GM08714 (cell line): ENCODE results near the gene LTF.

Source experiments
- H3K4me3 ChIP-seq: fragments of 200-500 bp; sonication (Bioruptor generic); 2 replicates; pipeline ENCODE4 v1.5.1; 2014; ENCODE audit warnings: mild to moderate bottlenecking, low read length, inconsistent platforms
- ZNF274 ChIP-seq: IDR thresholded peaks from 2 replicates; pipeline ENCODE4 v1.6.1; 2012; ENCODE audit warnings: mild to moderate bottlenecking, low read depth, low read length

The LTF gene

DNA sequence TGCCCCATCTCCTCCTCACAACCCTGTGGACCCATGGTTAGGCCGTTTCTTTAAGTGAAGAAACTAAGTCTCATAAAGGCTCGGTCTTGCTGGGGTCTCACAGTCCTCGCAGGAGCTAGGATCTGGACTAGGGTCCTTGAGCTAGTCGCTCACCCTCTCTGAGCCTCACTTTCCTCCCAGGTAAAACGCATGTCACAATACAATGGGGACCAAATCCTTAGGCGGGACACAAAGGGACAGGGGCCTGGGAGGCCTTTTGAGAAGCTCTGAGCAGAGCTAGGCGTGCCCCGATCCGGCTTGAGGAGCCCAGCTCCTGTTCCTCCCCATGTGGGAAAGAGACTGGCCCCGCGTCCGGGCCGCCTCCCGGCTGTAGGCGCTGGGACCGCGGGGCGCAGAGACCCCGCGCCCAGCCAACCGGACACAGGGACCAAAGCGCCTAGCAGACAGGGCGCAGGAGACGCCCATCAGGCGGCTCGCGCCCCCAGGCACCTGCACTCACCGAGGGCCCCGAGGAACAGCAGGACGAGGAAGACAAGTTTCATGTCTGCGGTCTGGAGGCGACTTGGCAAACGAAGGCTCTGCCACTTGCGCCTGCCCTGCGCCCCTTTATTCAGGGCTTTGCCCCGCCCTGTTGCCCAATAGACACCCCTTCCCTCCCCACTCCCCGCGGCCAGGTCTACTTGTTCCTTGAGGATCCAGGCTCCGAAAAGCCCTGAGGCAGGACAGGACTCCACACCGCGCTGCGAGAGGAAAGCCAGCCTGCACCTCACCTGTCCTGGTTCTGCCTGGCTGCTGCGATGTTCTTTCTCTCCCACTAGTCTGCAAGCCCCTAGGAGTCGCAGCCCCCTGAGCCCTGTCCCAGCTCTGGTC, at the start of gene LTF:
Gene LTF, minus strand, starts transcription at position 580 of the 870 bp plus-strand sequence. Its CDS starts 38 bp downstream, at position 542.
- no peak for TF ChIP-seq ZNF274
- no peak within 1 kb of the TSS for H3K4me3 ChIP-seq

DNA sequence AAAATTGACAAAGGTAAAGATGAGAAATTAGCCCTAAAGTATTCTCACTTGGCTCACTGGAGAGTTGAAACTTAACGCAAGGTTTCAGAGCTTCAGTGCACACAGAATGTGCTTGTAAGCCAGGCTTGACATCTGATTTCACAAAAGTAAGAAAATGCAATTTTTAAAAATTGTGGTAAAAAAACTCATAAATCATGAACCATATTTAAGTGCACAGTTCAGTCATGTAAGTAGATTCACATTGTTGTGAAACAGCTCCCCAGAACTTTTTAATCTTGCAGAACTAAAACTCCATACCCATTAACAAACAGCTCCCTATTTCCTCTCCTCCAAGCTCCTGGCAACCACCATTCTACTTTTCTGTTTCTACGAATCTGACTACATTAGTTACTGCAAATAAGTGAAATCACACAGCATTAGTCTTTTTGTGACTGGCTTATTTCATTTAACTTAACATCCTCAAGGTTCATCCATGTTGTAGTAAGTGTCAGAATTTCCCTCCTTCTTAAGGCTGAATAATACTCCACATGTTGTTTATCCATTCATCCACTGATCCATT, 47.6 kb upstream of the LTF start:
- TF ChIP-seq ZNF274 = no peak
- no peak overlapping the region for H3K4me3 ChIP-seq

DNA sequence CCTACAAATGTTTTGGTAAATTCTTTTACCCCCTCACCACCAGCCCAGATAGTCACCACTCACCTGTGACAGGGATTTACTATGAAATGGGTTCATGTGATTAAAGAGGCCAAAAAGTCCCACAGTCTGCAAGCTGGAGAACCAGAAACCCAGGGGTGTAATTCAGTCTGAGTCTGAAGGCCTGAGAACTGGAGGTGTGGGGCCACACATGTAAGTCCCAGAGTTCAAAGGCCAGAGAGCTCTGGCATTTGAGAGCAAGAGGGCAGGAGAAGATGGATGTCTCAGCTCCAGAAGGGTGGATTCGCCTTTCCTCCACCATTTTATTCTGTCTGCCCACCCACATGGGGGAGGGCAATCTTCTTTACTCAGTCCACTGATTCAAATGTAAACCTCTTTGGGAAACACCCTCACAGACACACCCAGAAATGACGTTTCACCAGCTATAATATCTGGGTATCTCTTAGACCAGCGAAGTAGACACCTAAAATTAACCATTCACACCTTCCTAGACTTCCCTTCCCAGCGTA, 45.0 kb upstream of the LTF start:
- no peak overlapping the region for H3K4me3 ChIP-seq
- no peak for TF ChIP-seq ZNF274

DNA sequence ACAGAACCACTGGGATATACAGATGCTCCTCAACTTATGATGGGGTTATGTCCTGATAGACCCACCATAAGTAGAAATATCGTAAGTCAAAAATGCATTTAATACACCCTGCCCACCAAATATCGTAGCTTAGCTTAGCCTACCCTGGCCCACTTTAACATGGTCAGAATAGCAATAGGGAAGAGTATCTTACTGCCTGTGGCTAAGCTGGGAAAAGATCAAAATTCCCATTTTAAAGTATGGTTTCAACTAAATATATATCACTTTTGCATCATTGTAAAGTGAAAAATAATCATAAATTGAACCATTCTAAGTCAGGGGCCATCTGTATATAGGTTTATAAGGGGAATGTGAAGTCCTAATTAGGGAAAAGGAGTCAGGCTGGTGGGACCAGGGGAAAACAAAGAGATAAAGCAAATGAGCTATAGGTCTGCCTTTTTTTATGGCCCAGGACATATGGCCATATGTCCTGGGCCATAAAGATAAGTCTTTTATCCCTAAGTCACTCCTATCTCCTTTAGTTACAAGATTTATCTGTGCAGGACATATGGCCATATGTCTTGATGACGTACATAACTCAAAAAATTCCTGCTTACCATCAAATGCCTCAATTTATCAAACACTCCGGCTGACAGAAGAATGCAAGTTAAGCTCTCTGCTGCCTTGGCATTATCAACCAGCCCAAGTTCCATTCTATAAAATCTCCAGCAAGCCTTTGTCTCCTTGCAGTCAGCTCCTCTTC, 44.3 kb upstream of the LTF start:
- TF ChIP-seq ZNF274 = no peak
- H3K4me3 ChIP-seq = no peak overlapping the region

DNA sequence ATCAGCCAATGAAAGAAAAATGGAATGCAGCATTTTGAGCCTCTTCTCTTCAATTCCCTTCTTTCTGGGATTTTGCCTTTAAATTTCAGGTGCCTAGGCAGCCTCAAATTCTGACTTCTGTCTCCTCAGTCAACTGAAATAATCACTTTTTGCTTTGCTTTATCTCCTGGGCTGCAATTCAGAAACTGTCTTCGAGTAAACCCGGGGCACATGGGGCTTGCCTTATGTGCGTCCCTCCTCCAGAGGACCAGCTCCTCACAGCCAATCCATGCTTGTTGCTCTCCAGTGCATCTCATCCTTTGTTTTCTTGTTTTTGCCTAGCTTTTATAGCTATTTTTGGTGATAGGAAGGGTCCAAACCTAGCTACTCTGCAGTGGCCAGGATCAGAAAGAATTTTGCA, 41.8 kb upstream of the LTF start:
- TF ChIP-seq ZNF274 = no peak

DNA sequence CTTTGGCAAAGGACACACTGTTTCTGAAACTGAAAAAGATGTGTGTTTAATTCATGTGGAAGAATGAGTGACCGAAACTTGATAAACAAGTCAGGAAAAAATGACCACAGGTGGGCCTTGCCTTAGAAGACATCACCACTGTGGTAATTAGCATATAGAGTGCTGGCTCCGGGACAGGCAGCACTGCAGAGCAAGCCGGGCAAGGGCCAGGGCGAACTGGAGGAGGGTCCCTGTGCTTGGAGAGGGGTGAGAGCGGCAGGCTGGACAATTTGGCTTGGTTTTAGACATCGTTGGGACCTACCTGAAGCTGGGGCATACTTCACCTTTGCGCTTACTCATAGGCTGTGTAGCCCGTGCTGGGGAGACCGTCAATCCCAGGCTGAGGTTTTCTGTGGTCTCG, 41.2 kb upstream of the LTF start:
- no peak for TF ChIP-seq ZNF274
- no peak overlapping the region for H3K4me3 ChIP-seq

More for the DNA sequence above, 41.8 kb upstream of the LTF start:
- no peak overlapping the region for H3K4me3 ChIP-seq

DNA sequence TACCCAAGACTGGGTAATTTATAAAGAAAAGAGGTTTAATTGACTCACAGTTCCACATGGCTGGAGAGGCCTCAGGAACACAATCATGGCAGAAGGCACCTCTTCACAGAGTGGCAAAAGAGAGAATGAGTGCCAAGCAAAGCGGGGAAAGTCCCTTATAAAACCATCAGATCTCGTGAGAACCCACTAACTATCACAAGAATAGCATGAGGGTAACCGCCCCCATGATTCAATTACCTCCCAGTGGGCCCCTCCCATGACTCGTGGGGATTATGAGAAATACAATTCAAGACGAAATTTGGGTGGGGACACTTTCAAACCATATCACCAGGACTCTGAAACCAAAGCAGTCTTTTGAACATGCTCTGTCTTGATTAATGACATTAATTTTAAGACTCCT, 40.1 kb upstream of the LTF start:
- no peak for TF ChIP-seq ZNF274
- H3K4me3 ChIP-seq = no peak overlapping the region

DNA sequence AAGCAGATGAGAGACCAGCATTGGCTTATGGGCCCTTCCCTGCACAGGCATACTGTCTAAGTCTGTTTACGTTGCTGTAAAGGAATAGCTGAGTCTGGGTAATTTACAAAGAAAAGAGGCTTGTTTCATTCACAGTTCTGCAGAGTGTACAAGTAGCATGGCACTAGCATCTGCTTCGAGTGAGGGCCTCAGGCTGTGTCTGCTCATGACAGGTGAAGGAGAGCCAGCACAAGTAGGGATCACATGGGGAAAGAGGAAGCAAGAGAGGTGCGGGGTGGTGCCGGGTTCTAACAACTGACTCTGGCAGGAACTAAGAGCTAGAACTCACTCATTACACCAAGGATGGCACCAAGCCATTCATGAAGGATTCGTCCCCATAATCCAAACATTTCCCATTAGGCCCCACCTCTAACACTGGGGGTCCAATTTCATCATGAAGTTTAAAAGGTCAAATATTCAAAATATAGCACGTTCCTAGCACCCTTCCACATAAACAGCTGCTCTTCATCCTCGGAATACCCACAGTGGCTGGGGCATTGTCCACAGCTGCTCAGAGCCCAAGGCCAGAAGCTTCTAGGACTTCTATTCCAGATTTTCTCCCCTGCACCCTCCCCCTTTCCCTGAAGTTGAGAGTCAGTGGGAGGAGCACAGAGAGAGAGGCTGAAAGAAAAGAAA, 38.6 kb upstream of the LTF start:
- no peak for TF ChIP-seq ZNF274

DNA sequence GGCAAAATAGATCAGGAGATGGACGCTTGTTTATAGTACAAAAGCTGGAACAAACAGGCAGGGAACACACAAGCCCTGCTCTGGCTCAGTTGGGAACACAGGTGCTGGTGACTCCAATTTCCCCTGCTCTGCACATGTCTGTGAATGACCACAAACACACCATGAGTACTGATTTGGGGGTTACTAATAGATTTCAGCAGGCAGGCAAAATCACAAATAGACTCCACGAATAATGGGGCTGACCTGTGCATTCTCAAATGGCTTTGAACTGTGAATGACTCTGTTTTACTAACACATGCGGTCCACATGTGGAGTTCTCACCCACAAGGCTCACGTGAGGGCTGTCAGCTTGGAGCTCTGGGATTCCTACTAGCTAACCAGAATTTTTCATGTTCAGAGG, 37.0 kb upstream of the LTF start:
- no peak for TF ChIP-seq ZNF274
- no peak overlapping the region; the same call in 1 of the 2 replicates for H3K4me3 ChIP-seq

More for the DNA sequence above, 38.6 kb upstream of the LTF start:
- H3K4me3 ChIP-seq = no peak overlapping the region

DNA sequence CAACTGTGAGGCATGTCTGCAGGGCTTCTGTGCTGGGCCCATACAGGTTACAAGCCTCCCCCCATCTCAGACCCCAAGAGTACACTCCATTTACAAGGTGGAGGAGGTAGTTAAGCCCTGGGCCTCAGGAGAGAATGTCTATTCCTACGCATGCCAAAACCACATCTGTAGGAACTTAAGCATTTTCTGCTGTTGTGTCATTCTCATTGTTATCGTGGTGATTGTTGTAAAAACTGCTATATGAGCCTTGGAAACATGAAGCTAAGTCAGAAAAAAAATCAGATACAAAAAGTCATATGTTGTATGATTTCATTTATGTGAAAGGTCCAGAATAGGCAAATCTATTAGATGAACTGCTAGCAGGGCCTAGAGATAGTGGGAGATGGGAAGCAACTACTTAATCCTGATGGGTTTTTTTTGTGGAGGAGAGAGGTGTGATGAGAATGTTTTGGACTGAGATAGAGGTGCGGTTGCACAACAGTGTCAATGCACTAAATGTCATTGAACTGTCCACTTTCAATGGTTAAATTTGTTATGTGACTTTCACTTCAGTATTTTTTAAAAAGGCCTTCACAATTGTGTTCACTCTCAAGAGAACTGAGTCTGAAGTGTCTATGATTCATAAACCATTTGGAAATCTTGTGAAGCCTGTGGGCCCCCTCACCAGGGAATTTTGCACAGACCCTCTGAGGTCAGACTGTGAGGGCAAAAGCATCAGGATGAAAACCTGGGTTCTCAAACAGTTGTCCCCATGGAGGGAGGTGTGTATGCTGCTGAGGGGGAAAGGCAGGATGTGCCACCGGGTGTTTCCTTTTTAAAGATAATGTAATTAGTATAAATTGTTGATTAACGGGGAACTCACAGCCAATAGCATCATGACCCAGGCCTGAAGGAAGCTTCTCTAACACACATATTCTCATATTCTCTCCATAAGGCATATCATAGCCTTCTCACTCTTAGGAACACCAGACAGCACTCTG, 36.2 kb upstream of the LTF start:
- TF ChIP-seq ZNF274 = no peak
- H3K4me3 ChIP-seq = no peak overlapping the region; the same call in 1 of the 2 replicates

DNA sequence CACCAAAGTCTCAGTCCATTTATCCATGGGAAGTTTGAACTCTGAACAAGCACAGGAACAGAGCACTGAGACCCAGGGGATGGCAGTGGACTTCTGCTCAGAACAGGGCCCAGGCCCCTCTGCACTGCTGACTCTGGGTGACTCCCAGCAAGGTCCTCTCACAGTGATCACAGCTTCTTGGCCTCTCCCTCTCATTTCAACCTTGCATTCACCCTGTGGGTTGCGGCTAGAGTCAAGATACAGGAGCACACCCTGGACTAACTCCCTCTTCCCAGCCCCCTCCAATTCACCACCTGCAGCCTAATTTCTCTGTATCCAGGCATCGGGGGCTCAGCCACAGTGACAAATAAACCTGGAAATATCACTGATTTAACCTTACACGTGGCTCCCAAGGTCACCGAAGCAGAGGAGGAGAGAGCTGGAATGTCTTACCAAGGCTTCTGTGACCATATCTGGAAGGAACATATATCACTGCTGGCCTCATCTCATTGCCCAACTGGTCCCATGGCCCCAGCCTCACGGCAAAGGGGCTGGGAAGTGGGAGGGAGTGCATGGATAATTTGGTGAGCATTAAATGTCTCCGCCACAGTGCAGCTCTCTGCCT, 34.3 kb upstream of the LTF start:
- H3K4me3 ChIP-seq = no peak overlapping the region
- no peak for TF ChIP-seq ZNF274

DNA sequence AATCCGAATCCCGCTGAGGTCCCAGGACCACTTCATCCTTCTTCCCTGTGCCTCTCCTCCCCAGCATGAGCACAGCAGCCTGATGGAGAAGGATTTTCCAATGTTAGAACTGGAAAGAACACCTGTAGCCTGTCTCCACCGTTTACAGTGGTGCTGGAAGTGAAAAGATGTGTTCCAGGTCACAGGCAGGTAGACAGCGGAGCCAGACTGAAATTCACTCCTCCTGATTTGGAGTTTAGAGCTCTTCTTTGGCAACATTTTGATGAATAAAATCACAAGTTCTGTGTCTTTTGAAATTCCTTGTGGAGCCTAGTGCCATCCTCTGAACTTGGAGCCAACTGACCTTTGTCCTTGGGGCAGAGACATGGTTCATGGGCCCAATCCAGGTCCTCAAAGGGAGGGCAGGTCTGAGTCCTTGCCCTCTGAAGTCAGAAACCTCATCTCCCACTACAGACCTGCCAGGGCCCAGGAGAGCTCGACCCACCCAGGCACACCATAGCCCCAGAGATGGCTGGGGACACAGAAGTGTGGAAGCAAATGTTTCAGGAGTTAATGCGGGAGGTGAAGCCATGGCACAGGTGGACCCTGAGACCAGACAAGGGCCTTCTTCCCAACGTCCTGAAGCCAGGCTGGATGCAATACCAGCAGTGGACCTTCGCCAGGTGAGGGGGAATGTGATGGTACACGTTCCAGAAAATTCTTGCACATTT, 33.0 kb upstream of the LTF start, which contains the start of gene RTP3:
Gene RTP3, plus strand, starts transcription at position 421 of the 710 bp plus-strand sequence. Its CDS starts 87 bp downstream, at position 508.
- TF ChIP-seq ZNF274 = no peak
- no peak within 1 kb of the TSS for H3K4me3 ChIP-seq
